Left lung (tissue), 10 donors: ENCODE data around the gene SYNE3. TPM values are rescaled to one million over a fixed set of nuclear protein-coding genes. Genes with fewer than 3 reads are reported as not detected.
A peak's percentile ranks its signal among the peaks of the same experiment; 100 is the strongest.

Experiments
- ATAC-seq: fragments of 200-7000 bp; cut with Tn5 transposase; one replicate; pipeline ENCODE4 v1.9.1; 2020; ENCODE audit warnings: moderate library complexity
- DNase-seq, 4 donors: peaks; one replicate each; pipeline ENCODE4 v3.0.0-alpha.2; 2013 to 2020
- H3K27ac ChIP-seq, 2 donors: fragments of 200-600 bp; sonication (generic) in 1 of 2; one replicate each; pipeline versions ENCODE4 v1.5.0 to v1.8.0; 2020 to 2021
- H3K27me3 ChIP-seq, 2 donors: fragments of 200-600 bp; sonication (generic) in 1 of 2; one replicate each; pipeline versions ENCODE4 v1.5.0 to v1.8.0; 2020 to 2021
- H3K36me3 ChIP-seq, 2 donors: fragments of 200-600 bp; sonication (generic) in 1 of 2; one replicate each; pipeline versions ENCODE4 v1.5.0 to v1.8.0; 2020 to 2021
- H3K4me1 ChIP-seq, 2 donors: fragments of 200-600 bp; one replicate each; pipeline ENCODE4 v1.8.0; 2021
- H3K4me3 ChIP-seq, 2 donors: fragments of 200-600 bp; sonication (generic) in 1 of 2; one replicate each; pipeline versions ENCODE4 v1.5.0 to v1.8.0; 2020 to 2021; ENCODE audit warnings: mild to moderate bottlenecking in 1 of 2
- H3K9me3 ChIP-seq, 2 donors: fragments of 200-600 bp; sonication (generic) in 1 of 2; one replicate each; pipeline versions ENCODE4 v1.5.0 to v1.8.0; 2020 to 2021
- CTCF ChIP-seq, 2 donors: fragments of 200-600 bp; sonication (generic) in 1 of 2; IDR thresholded peaks; one replicate each; pipeline versions ENCODE4 v1.5.0 to v1.8.0; 2021; ENCODE audit warnings: antibody characterized with exemption in 2 of 2
- intact Hi-C, 2 donors: fragments of 100-400 bp; cut with DNase I; formaldehyde crosslinking; loops; one replicate each; pipeline versions ENCODE4 v1.11.2 to v1.14.2; 2022
- polyA plus RNA-seq, 6 donors: library from polyadenylated mRNA; unstranded; fragments of 120-200 nt; gene quantifications; one replicate each; pipeline ENCODE4 v1.2.1, GENCODE V29; 2013; ENCODE audit not compliant: insufficient read length in 6 of 6
- total RNA-seq, 2 donors: library from RNA; stranded (reverse); fragmentation: NEBNext Ultra II Directional; extraction: Animal tissue kit (Norgen Biotek cat#: 25700); gene quantifications; one replicate each; pipeline ENCODE4 v1.2.1, GENCODE V29; 2021
- donor health status: DM: no; HTN: yes; CAD: no.
- donor health status: DM: no; HTN: no; CAD: no.

The SYNE3 gene
- total and polyA plus RNA-seq, 8 donors = 2.2 to 25.4 (median 3.1) TPM

GRCh38 chr14:95536036-95536593, 19.7 kb upstream of the SYNE3 start:
- peaks cover 21 to 67% of the 10 kb centered on the region in 2 donors for H3K4me1 ChIP-seq
- no peak overlapping the region for H3K27ac ChIP-seq
- no peak for ATAC-seq

GRCh38 chr14:95535226-95536021, 19.0 kb upstream of the SYNE3 start:
- TF ChIP-seq CTCF (IDR thresholded peaks at IDR 0.05) = no peak
- H3K36me3 ChIP-seq = no peaks in the 10 kb centered on the region
- peaks cover 21 to 74% of the 10 kb centered on the region in 2 donors for H3K4me1 ChIP-seq
- H3K4me3 ChIP-seq = peak overlapping the region; percentile 80 to 91
- ATAC-seq (no peak), DNase-seq (peak in 1 of 4 donors; percentile 88)
- H3K27ac ChIP-seq = peak overlapping the region in 1 of 2 donors; percentile 95
- H3K9me3 ChIP-seq = no peaks in the 10 kb centered on the region
- H3K27me3 ChIP-seq = no peaks in the 10 kb centered on the region
- intact Hi-C loops = no loop called here

More at GRCh38 chr14:95536036-95536593, 19.7 kb upstream of the SYNE3 start:
- no peaks in the 10 kb centered on the region for H3K36me3 ChIP-seq
- no peak for DNase-seq
- peak overlapping the region in 1 of 2 donors; percentile 91 for H3K4me3 ChIP-seq
- intact Hi-C loops = no loop called here
- no peak for TF ChIP-seq CTCF (IDR thresholded peaks at IDR 0.05)
- no peaks in the 10 kb centered on the region for H3K27me3 ChIP-seq
- H3K9me3 ChIP-seq = no peaks in the 10 kb centered on the region

GRCh38 chr14:95534299-95535225, 18.1 kb upstream of the SYNE3 start, which contains the start of gene GLRX5:
GLRX5 (plus strand) TSS chr14:95535050; CDS start chr14:95535090, 40 bp downstream.
- H3K4me3 ChIP-seq = peak within 1 kb of the TSS; percentile 91 to 95
- no peaks in the 10 kb centered on the region for H3K27me3 ChIP-seq
- H3K4me1 ChIP-seq = peaks cover 21 to 78% of the 10 kb centered on the region in 2 donors
- no peaks in the 10 kb centered on the region for H3K36me3 ChIP-seq
- DNase-seq = peak; percentile 96 to 100 (median 98)
- ATAC-seq = peak; percentile 97
- intact Hi-C loops = no loop called here
- H3K27ac ChIP-seq = peak within 1 kb of the TSS; percentile 77 to 95
- H3K9me3 ChIP-seq = no peaks in the 10 kb centered on the region
- no peak for TF ChIP-seq CTCF (IDR thresholded peaks at IDR 0.05)

- ATAC-seq = no peak
- no peaks in the 10 kb centered on the region for H3K36me3 ChIP-seq
- H3K27me3 ChIP-seq = no peaks in the 10 kb centered on the region
- H3K4me1 ChIP-seq = peaks cover 21 to 73% of the 10 kb centered on the region in 2 donors
- H3K9me3 ChIP-seq = no peaks in the 10 kb centered on the region
- intact Hi-C loops = no loop called here
- peak overlapping the region; percentile 91 to 95 for H3K4me3 ChIP-seq
- no peak for DNase-seq
- peak overlapping the region; percentile 77 to 95 for H3K27ac ChIP-seq
- no peak for TF ChIP-seq CTCF (IDR thresholded peaks at IDR 0.05)
Observed at GRCh38 chr14:95533822-95534221, 17.4 kb upstream of the SYNE3 start.
